GM06990 (cell line): Measurements from ENCODE around the gene CCDC86.

Source experiments
- DNase-seq: peaks from one replicate; pipeline ENCODE4 v3.0.0-alpha.2; 2011; ENCODE audit not compliant: insufficient read length; ENCODE audit errors: extremely low read depth
- H3K27me3 ChIP-seq: replicated peaks from 2 replicates; pipeline ENCODE4 v1.6.0; 2011; ENCODE audit warnings: low read length; ENCODE audit not compliant: control insufficient read depth, insufficient read depth
- H3K36me3 ChIP-seq: 2 replicates; pipeline ENCODE4 v1.5.1; 2011; ENCODE audit warnings: low read length; ENCODE audit not compliant: control insufficient read depth, insufficient read depth
- H3K4me3 ChIP-seq: replicated peaks from 2 replicates; pipeline ENCODE4 v1.5.1; 2011; ENCODE audit warnings: low read depth, mild to moderate bottlenecking, control low read depth, low read length
- CTCF ChIP-seq: IDR thresholded peaks from 2 replicates; pipeline ENCODE4 v1.5.1; 2011; ENCODE audit warnings: low read length, control low read depth, mild to moderate bottlenecking, inconsistent platforms; ENCODE audit not compliant: insufficient read depth, poor library complexity, severe bottlenecking

Gene CCDC86

GRCh38 chr11:60880643-60881282, 38.9 kb downstream of the CCDC86 start:
- DNase-seq: no peak
- peaks cover 5% of the 10 kb centered on the region for H3K36me3 ChIP-seq

GRCh38 chr11:60887556-60887955, 45.6 kb downstream of the CCDC86 start:
- no peak overlapping the region for H3K4me3 ChIP-seq
- DNase-seq: no peak
- peaks cover 10% of the 10 kb centered on the region for H3K36me3 ChIP-seq
- H3K27me3 ChIP-seq: no peaks in the 10 kb centered on the region
- TF ChIP-seq CTCF: peak; percentile 53

More at GRCh38 chr11:60880643-60881282, 38.9 kb downstream of the CCDC86 start:
- Histone ChIP-seq H3K27me3 (no peaks in the 10 kb centered on the region), H3K4me3 (no peak overlapping the region)
- no peak for TF ChIP-seq CTCF

- no peak overlapping the region for H3K4me3 ChIP-seq
- no peak for TF ChIP-seq CTCF
- H3K36me3 ChIP-seq: peaks cover 14% of the 10 kb centered on the region
- no peaks in the 10 kb centered on the region for H3K27me3 ChIP-seq
- DNase-seq: no peak
These were observed 48.0 kb downstream of the CCDC86 start for GRCh38 chr11:60889869-60890311.

- TF ChIP-seq CTCF: no peak
- H3K27me3 ChIP-seq: no peaks in the 10 kb centered on the region
- DNase-seq: no peak
- peaks cover 14% of the 10 kb centered on the region for H3K36me3 ChIP-seq
- H3K4me3 ChIP-seq: no peak overlapping the region
These were observed 48.8 kb downstream of the CCDC86 start for GRCh38 chr11:60890696-60891095.

GRCh38 chr11:60891103-60891741, 49.3 kb downstream of the CCDC86 start:
- H3K36me3 ChIP-seq: peaks cover 17% of the 10 kb centered on the region
- H3K4me3 ChIP-seq: no peak overlapping the region
- no peak for DNase-seq
- H3K27me3 ChIP-seq: no peaks in the 10 kb centered on the region
- no peak for TF ChIP-seq CTCF

- no peak overlapping the region for H3K4me3 ChIP-seq
- no peak for TF ChIP-seq CTCF
- no peak for DNase-seq
- peaks cover 30% of the 10 kb centered on the region for H3K36me3 ChIP-seq
- H3K27me3 ChIP-seq: no peaks in the 10 kb centered on the region
These were observed 53.8 kb downstream of the CCDC86 start for GRCh38 chr11:60895687-60896086.
